ENCODE measurements around the gene ERC1. TPM values are rescaled to one million over a fixed set of nuclear protein-coding genes. Genes with fewer than 3 reads are reported as not detected.

Gene ERC1
- total and polyA plus RNA-seq, 2 donors (not counting 3 experiments of a cell fraction or from before 2014, with no cell fraction given): 11.7 to 66.1 TPM

DNA sequence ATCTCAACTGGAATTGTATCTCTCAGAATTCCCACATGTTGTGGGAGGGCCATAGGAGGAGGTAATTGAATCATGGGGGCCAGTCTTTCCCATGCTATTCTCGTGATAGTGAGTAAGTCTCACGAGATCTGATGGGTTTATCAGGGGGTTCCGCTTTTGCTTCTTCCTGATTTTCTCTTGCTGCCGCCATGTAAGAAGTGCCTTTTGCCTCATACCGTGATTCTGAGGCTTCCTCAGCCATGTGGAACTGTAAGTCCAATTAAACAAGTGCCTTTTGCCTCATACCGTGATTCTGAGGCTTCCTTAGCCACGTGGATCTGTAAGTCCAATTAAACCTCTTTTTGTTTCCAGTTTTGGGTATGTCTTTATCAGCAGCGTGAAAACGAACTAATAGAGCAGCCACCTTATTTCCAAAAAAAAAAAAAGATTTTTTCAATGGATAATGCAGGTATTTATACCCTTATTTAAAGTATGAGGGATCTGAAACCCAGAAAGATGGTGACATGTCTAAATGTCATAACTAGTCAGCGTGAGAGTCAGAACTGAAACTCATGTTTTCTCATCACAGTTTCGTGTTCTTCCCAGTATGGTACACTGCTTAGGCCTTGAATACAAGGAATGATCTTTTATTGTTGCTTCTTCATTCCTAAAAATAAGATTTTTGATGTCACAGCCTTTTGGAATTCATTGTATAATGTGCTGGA lies 89.6 kb downstream of the ERC1 start:
- POLR2A ChIA-PET: no interaction called here
- H3K4me3 ChIP-seq (replicated peaks in 1 of 3; ENCODE audit: insufficient read depth in 1 of 3, low read depth in 1 of 3, low read length in 3 of 3): no peak overlapping the region
- H3K9me1 ChIP-seq (replicated peaks; ENCODE audit: control insufficient read depth, extremely low read depth, insufficient read depth, low read length): no peaks in the 10 kb centered on the region
- no peaks in the 10 kb centered on the region for H3K79me2 ChIP-seq (ENCODE audit: control insufficient read depth, insufficient read depth, low read length)
- no peaks in the 10 kb centered on the region for H3K27me3 ChIP-seq (ENCODE audit: control insufficient read depth in 2 of 2, insufficient read depth in 2 of 2, low read length in 2 of 2)
- no peak for TF ChIP-seq POLR2A (IDR thresholded peaks at IDR 0.05; ENCODE audit: low read depth, low read length)
- TF ChIP-seq POLR2AphosphoS5 (IDR thresholded peaks at IDR 0.05; ENCODE audit: insufficient read depth, low read depth, low read length): no peak
- no peak for TF ChIP-seq GATA2 (IDR thresholded peaks at IDR 0.05; ENCODE audit: insufficient read depth, insufficient read length, low read depth, low read length)
- H3K27ac ChIP-seq (ENCODE audit: insufficient read depth, low read depth, low read length): no peak overlapping the region
- CTCF ChIA-PET: interaction anchor here (1.1 to 3.8 kb wide), 2 partner anchors 12 to 131 kb away, joined by 3 to 40 read pairs; partner anchors contain the start of gene RAD52
- no peak overlapping the region for H3K9ac ChIP-seq (replicated peaks; ENCODE audit: extremely low read depth, insufficient read depth, low read length)
- dilution Hi-C loops (cut with MboI; ENCODE audit: extremely low pct_ligation_motif_present, low sequenced_read_pairs): no loop called here
- H4K20me1 ChIP-seq (replicated peaks; ENCODE audit: control insufficient read depth, extremely low read depth, insufficient read depth, low read length): no peaks in the 10 kb centered on the region
- no peak for DNase-seq (ENCODE audit: low read depth, low spot score)
- H3K4me1 ChIP-seq (ENCODE audit: control insufficient read depth, extremely low read depth, insufficient read depth, low read length): no peaks in the 10 kb centered on the region
- no peaks in the 10 kb centered on the region for H3K36me3 ChIP-seq (ENCODE audit: control insufficient read depth in 2 of 2, extremely low read depth in 1 of 2, insufficient read depth in 2 of 2, low read length in 2 of 2)
- H3K9me3 ChIP-seq (replicated peaks; ENCODE audit: control insufficient read depth, insufficient read depth, low read length): no peaks in the 10 kb centered on the region
- intact Hi-C loops (cut with micrococcal nuclease): no loop called here
- no peak for FAIRE-seq
- H2AFZ ChIP-seq (ENCODE audit: low read depth, low read length): no peak overlapping the region
- no peak overlapping the region for H3K4me2 ChIP-seq (ENCODE audit: insufficient read depth, low read length)
- BruUV-seq (replicated peaks): no TSS peak

DNA sequence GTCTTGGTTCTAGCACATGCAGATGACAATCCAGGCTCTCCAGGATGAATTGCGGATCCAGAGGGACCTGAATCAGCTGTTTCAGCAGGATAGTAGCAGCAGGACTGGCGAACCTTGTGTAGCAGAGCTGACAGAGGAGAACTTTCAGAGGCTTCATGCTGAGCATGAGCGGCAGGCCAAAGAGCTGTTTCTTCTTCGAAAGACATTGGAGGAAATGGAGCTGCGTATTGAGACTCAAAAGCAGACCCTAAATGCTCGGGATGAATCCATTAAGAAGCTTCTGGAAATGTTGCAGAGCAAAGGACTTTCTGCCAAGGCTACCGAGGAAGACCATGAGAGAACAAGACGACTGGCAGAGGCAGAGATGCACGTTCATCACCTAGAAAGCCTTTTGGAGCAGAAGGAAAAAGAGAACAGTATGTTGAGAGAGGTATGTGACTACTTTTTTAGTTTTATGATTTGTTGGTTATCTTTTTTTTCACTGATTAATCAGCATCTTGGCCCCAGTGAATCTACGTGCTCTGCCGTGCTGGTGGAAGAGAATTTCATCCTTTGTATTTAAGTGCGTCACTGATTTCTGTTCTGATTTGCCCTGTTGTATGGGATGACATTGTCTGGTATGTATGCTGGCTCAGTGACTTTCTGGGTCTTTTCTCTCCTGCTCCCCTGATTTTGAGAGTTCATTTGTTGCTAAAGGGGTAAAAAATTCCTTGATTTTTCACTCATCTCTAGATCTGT lies 92.3 kb downstream of the ERC1 start:
- TF ChIP-seq POLR2A (IDR thresholded peaks at IDR 0.05; ENCODE audit: low read depth, low read length): no peak
- no peak for TF ChIP-seq GATA2 (IDR thresholded peaks at IDR 0.05; ENCODE audit: insufficient read depth, insufficient read length, low read depth, low read length)
- TF ChIP-seq EZH2 (IDR thresholded peaks at IDR 0.05; ENCODE audit: borderline replicate concordance, low read depth, low read length, severe bottlenecking): no peak
- TF ChIP-seq POLR2AphosphoS5 (IDR thresholded peaks at IDR 0.05; ENCODE audit: insufficient read depth, low read depth, low read length): no peak
- TF ChIP-seq FOS (IDR thresholded peaks at IDR 0.05; ENCODE audit: borderline replicate concordance, insufficient read depth, low read length): no peak
- TF ChIP-seq, protein P1, sequence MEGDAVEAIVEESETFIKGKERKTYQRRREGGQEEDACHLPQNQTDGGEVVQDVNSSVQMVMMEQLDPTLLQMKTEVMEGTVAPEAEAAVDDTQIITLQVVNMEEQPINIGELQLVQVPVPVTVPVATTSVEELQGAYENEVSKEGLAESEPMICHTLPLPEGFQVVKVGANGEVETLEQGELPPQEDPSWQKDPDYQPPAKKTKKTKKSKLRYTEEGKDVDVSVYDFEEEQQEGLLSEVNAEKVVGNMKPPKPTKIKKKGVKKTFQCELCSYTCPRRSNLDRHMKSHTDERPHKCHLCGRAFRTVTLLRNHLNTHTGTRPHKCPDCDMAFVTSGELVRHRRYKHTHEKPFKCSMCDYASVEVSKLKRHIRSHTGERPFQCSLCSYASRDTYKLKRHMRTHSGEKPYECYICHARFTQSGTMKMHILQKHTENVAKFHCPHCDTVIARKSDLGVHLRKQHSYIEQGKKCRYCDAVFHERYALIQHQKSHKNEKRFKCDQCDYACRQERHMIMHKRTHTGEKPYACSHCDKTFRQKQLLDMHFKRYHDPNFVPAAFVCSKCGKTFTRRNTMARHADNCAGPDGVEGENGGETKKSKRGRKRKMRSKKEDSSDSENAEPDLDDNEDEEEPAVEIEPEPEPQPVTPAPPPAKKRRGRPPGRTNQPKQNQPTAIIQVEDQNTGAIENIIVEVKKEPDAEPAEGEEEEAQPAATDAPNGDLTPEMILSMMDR (IDR thresholded peaks at IDR 0.05; ENCODE audit: extremely low read depth in 1 of 2, insufficient read depth in 1 of 2, low read depth in 1 of 2, low read length in 2 of 2): no peak
- TF ChIP-seq, protein P2, sequence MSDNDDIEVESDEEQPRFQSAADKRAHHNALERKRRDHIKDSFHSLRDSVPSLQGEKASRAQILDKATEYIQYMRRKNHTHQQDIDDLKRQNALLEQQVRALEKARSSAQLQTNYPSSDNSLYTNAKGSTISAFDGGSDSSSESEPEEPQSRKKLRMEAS (IDR thresholded peaks at IDR 0.05; ENCODE audit: insufficient read depth, insufficient read length): no peak
- TF ChIP-seq MYC (IDR thresholded peaks at IDR 0.05; ENCODE audit: low read depth, low read length): no peak
- no peak for TF ChIP-seq JUN (IDR thresholded peaks at IDR 0.05; ENCODE audit: borderline replicate concordance, insufficient read depth, insufficient read length, low read depth)
- no peak for FAIRE-seq
- Histone ChIP-seq H4K20me1 (replicated peaks; ENCODE audit: control insufficient read depth, extremely low read depth, insufficient read depth, low read length) (no peaks in the 10 kb centered on the region), H3K36me3 (ENCODE audit: control insufficient read depth in 2 of 2, extremely low read depth in 1 of 2, insufficient read depth in 2 of 2, low read length in 2 of 2) (no peaks in the 10 kb centered on the region), H3K9ac (replicated peaks; ENCODE audit: extremely low read depth, insufficient read depth, low read length) (no peak overlapping the region), H3K4me3 (replicated peaks in 1 of 3; ENCODE audit: insufficient read depth in 1 of 3, low read depth in 1 of 3, low read length in 3 of 3) (no peak overlapping the region), H3K9me3 (replicated peaks; ENCODE audit: control insufficient read depth, insufficient read depth, low read length) (no peaks in the 10 kb centered on the region), H3K79me2 (ENCODE audit: control insufficient read depth, insufficient read depth, low read length) (no peaks in the 10 kb centered on the region), H2AFZ (ENCODE audit: low read depth, low read length) (no peak overlapping the region), H3K4me2 (ENCODE audit: insufficient read depth, low read length) (no peak overlapping the region), H3K27ac (ENCODE audit: insufficient read depth, low read depth, low read length) (no peak overlapping the region), H3K4me1 (ENCODE audit: control insufficient read depth, extremely low read depth, insufficient read depth, low read length) (no peaks in the 10 kb centered on the region), H3K9me1 (replicated peaks; ENCODE audit: control insufficient read depth, extremely low read depth, insufficient read depth, low read length) (no peaks in the 10 kb centered on the region), H3K27me3 (ENCODE audit: control insufficient read depth in 2 of 2, insufficient read depth in 2 of 2, low read length in 2 of 2) (no peaks in the 10 kb centered on the region)
- ChIA-PET POLR2A (no interaction called here), CTCF (interaction anchor here (1.1 to 3.8 kb wide), 4 partner anchors 8 to 134 kb away, joined by 3 to 40 read pairs (median 8); partner anchors contain the start of gene RAD52)
- DNase-seq (ENCODE audit: low read depth, low spot score): no peak
- dilution Hi-C loops (cut with MboI; ENCODE audit: extremely low pct_ligation_motif_present, low sequenced_read_pairs): no loop called here
- no TSS peak for BruUV-seq (replicated peaks)
- intact Hi-C loops (cut with micrococcal nuclease): no loop called here
